ENCODE results near the gene MANSC1.

MANSC1 gene

DNA sequence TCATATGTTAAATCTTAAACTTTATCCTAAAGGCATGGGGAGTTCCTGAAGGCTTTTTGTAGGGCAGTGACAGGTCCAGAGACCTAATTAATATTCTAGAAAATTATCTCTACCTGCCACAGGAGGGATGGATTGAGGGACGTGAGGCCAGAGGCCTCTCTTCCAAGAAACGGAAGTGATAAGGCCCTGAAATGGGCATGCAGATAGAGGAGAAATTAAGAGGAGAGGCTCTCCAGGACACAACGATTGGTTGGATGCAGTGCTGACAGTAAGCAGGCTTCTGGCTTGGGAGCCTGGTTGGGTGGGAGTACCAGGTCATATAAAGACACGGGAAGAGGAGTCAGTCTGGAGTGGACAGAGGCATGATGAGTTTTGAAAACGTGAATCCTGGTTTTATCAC is 3.8 kb upstream of the MANSC1 start:
- no peak for TF ChIP-seq CEBPB (IDR thresholded peaks at IDR 0.05)
- no peak for TF ChIP-seq RAD21 (IDR thresholded peaks at IDR 0.05; ENCODE audit: low read depth)
- TF ChIP-seq, protein P1, sequence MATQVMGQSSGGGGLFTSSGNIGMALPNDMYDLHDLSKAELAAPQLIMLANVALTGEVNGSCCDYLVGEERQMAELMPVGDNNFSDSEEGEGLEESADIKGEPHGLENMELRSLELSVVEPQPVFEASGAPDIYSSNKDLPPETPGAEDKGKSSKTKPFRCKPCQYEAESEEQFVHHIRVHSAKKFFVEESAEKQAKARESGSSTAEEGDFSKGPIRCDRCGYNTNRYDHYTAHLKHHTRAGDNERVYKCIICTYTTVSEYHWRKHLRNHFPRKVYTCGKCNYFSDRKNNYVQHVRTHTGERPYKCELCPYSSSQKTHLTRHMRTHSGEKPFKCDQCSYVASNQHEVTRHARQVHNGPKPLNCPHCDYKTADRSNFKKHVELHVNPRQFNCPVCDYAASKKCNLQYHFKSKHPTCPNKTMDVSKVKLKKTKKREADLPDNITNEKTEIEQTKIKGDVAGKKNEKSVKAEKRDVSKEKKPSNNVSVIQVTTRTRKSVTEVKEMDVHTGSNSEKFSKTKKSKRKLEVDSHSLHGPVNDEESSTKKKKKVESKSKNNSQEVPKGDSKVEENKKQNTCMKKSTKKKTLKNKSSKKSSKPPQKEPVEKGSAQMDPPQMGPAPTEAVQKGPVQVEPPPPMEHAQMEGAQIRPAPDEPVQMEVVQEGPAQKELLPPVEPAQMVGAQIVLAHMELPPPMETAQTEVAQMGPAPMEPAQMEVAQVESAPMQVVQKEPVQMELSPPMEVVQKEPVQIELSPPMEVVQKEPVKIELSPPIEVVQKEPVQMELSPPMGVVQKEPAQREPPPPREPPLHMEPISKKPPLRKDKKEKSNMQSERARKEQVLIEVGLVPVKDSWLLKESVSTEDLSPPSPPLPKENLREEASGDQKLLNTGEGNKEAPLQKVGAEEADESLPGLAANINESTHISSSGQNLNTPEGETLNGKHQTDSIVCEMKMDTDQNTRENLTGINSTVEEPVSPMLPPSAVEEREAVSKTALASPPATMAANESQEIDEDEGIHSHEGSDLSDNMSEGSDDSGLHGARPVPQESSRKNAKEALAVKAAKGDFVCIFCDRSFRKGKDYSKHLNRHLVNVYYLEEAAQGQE (IDR thresholded peaks at IDR 0.05; ENCODE audit: low read depth): no peak
- no peak for TF ChIP-seq NFIC (IDR thresholded peaks at IDR 0.05)
- no peak for TF ChIP-seq TAF1 (IDR thresholded peaks at IDR 0.05; ENCODE audit: low read depth)
- TF ChIP-seq, protein P2, sequence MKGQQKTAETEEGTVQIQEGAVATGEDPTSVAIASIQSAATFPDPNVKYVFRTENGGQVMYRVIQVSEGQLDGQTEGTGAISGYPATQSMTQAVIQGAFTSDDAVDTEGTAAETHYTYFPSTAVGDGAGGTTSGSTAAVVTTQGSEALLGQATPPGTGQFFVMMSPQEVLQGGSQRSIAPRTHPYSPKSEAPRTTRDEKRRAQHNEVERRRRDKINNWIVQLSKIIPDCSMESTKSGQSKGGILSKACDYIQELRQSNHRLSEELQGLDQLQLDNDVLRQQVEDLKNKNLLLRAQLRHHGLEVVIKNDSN (IDR thresholded peaks at IDR 0.05): no peak
- TF ChIP-seq, protein P3, sequence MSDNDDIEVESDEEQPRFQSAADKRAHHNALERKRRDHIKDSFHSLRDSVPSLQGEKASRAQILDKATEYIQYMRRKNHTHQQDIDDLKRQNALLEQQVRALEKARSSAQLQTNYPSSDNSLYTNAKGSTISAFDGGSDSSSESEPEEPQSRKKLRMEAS (IDR thresholded peaks at IDR 0.05): no peak
- no peak for TF ChIP-seq YY1 (IDR thresholded peaks at IDR 0.05; ENCODE audit: low read depth)
- no peak for TF ChIP-seq TCF12 (IDR thresholded peaks at IDR 0.05; ENCODE audit: low read depth)
- no peak for TF ChIP-seq EP300 (IDR thresholded peaks at IDR 0.05; ENCODE audit: borderline replicate concordance)
- no peak for TF ChIP-seq TEAD4 (IDR thresholded peaks at IDR 0.05)
- no peak for TF ChIP-seq CREB1 (IDR thresholded peaks at IDR 0.05; ENCODE audit: low read depth)
- TF ChIP-seq ZBTB7A (IDR thresholded peaks at IDR 0.05; ENCODE audit: low read depth): no peak
- TF ChIP-seq FOXM1 (IDR thresholded peaks at IDR 0.05; ENCODE audit: borderline replicate concordance, low read depth): no peak

DNA sequence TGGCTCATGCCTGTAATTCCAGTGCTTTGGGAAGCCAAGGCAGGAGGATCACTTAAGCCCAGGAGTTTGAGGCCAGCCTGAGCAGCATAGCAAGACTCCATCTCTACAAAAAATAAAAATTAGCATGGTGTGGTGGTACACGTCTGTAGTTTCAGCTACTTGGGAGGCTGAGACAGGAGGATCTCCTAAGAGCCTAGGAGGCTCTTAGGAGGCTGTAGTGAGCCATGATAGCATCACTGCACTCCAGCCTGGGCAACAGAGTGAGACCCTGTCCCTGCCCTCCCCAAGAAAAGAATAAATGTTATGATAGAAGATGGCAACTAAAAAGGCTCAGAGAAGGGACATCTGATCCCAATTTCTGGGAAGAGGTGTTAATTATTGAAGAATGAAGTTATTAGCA is 3.2 kb upstream of the MANSC1 start:
- TF ChIP-seq TEAD4 (IDR thresholded peaks at IDR 0.05): no peak
- no peak for TF ChIP-seq CREB1 (IDR thresholded peaks at IDR 0.05; ENCODE audit: low read depth)
- TF ChIP-seq YY1 (IDR thresholded peaks at IDR 0.05; ENCODE audit: low read depth): no peak
- TF ChIP-seq, protein P2 (IDR thresholded peaks at IDR 0.05): no peak
- TF ChIP-seq CEBPB (IDR thresholded peaks at IDR 0.05): no peak
- no peak for TF ChIP-seq ZBTB7A (IDR thresholded peaks at IDR 0.05; ENCODE audit: low read depth)
- TF ChIP-seq, protein P1 (IDR thresholded peaks at IDR 0.05; ENCODE audit: low read depth): no peak
- no peak for TF ChIP-seq TAF1 (IDR thresholded peaks at IDR 0.05; ENCODE audit: low read depth)
- TF ChIP-seq TCF12 (IDR thresholded peaks at IDR 0.05; ENCODE audit: low read depth): no peak
- TF ChIP-seq, protein P3 (IDR thresholded peaks at IDR 0.05): no peak
- TF ChIP-seq EGR1 (IDR thresholded peaks at IDR 0.05): no peak
- TF ChIP-seq NFIC (IDR thresholded peaks at IDR 0.05): no peak
- TF ChIP-seq RAD21 (IDR thresholded peaks at IDR 0.05; ENCODE audit: low read depth): no peak
- no peak for TF ChIP-seq FOXM1 (IDR thresholded peaks at IDR 0.05; ENCODE audit: borderline replicate concordance, low read depth)
- no peak for TF ChIP-seq EP300 (IDR thresholded peaks at IDR 0.05; ENCODE audit: borderline replicate concordance)

DNA sequence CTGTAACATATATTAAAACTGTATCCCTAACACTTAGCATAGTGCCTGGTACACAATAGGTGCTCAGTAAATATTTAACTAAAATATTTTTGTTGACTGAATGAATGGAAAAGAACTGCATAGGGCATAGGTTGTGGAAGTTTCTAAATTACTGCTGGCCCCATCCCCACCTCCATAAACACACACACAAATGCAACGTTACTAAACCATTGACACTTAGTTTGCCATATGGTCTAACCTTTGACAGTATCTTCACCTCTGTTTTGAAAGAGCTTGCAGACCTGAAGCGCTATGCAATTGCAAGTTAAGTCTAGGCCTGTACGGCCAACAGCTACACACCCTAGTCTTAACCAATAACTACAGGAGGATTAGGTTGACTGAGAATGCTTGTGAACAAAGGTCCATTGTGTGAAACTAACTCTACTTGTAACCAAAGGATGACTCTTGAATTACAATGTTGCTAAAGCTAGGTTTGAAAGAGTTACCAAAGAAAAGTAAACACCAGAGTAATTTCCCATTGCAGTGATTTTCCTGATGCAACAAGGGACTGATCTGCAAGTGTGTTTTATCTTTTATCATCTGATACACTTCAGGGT is 924 bp upstream of the MANSC1 start:
- TF ChIP-seq EGR1 (IDR thresholded peaks at IDR 0.05) (no peak), EP300 (IDR thresholded peaks at IDR 0.05; ENCODE audit: borderline replicate concordance) (no peak), NFIC (IDR thresholded peaks at IDR 0.05) (no peak), TCF12 (IDR thresholded peaks at IDR 0.05; ENCODE audit: low read depth) (no peak), ZBTB7A (IDR thresholded peaks at IDR 0.05; ENCODE audit: low read depth) (no peak), RAD21 (IDR thresholded peaks at IDR 0.05; ENCODE audit: low read depth) (no peak), FOXM1 (IDR thresholded peaks at IDR 0.05; ENCODE audit: borderline replicate concordance, low read depth) (no peak), TEAD4 (IDR thresholded peaks at IDR 0.05) (no peak), CEBPB (IDR thresholded peaks at IDR 0.05) (no peak), TAF1 (IDR thresholded peaks at IDR 0.05; ENCODE audit: low read depth) (no peak), CREB1 (IDR thresholded peaks at IDR 0.05; ENCODE audit: low read depth) (no peak), YY1 (IDR thresholded peaks at IDR 0.05; ENCODE audit: low read depth) (no peak)
- TF ChIP-seq, protein P1 (IDR thresholded peaks at IDR 0.05; ENCODE audit: low read depth): no peak
- TF ChIP-seq, protein P3 (IDR thresholded peaks at IDR 0.05): no peak
- TF ChIP-seq, protein P2 (IDR thresholded peaks at IDR 0.05): no peak
